ENCODE results near the gene INCENP. TPM values are rescaled to one million over a fixed set of nuclear protein-coding genes. Genes with fewer than 3 reads are reported as not detected.
"Not testable (repeated sequence)": the region's sequence is repeated elsewhere in the genome, so short reads cannot be mapped to it uniquely, and the experiment has no call there.

INCENP gene
- total RNA-seq: 100 to 1,000 TPM; 105 to 107 TPM

GRCh38 chr11:62123669-62124185, at the start of gene INCENP:
Gene INCENP (plus strand): TSS chr11:62124011. CDS start chr11:62128162, 4,151 bp downstream.
- Mint-ChIP-seq H3K36me3 (peaks cover 26% of the 10 kb centered on the region), H3K4me1 (peaks cover 23% of the 10 kb centered on the region), H3K27me3 (peaks cover 3% of the 10 kb centered on the region), H3K4me3 (peak within 1 kb of the TSS; percentile 89), H3K27ac (peak within 1 kb of the TSS; percentile 91), H3K9me3 (no peaks in the 10 kb centered on the region)
- peak; percentile 94 for DNase-seq

GRCh38 chr11:62075438-62075837, 48.4 kb upstream of the INCENP start:
- no peak for DNase-seq
- Mint-ChIP-seq H3K9me3 (no peaks in the 10 kb centered on the region), H3K36me3 (no peaks in the 10 kb centered on the region), H3K4me1 (no peaks in the 10 kb centered on the region), H3K4me3 (no peak overlapping the region), H3K27me3 (no peaks in the 10 kb centered on the region), H3K27ac (no peak overlapping the region)

- Mint-ChIP-seq H3K9me3 (no peaks in the 10 kb centered on the region), H3K4me3 (no peak overlapping the region), H3K27me3 (no peaks in the 10 kb centered on the region)
Observed at GRCh38 chr11:62077132-62077531, 46.7 kb upstream of the INCENP start.

DNA sequence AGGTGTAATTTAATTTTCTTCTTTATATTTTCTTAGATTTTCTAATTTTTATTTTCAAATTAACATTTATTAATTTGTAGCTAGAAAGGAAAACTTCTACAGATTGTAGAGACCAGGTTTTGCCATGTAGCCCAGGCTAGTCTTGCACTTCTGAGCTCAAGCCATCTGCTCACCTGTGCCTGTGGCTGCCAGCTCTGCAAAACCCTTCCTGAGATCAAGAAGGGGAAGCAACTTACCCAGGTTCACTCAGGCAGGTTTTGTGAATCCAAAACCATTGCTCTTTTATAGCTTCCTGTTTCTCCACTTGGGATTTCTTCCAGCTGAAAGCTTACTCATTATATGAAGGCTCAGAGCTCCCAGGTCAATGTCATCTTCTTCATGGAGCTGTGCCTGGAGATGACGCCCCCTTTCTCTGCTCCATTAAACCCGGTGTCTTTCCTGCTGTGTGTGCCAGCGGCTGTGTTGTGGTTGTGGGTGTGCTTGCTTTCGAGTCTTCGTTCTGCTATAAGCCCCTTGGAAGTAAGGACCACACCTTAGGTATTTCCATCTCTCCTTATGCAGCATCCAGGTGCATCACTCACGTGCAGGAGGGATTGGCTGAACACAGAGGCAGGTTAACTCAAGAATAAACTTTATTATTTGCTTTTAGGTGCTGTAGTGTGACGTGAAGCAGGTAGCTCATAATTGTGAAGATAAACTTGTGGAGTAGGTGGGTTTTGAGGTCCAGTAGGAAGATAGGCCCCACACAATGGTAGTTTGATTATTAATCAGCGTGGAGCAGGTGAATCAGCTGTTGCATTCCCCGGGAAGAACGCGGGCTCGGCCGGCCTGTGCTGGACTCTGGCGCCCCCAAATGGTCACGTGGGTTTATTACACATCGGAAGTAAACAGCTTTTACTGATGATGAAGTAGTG, 42.2 kb upstream of the INCENP start:
- H3K4me3 Mint-ChIP-seq: no peak overlapping the region
- DNase-seq: peak; percentile 75
- no peaks in the 10 kb centered on the region for H3K27me3 Mint-ChIP-seq
- H3K36me3 Mint-ChIP-seq: no peaks in the 10 kb centered on the region
- no peak overlapping the region for H3K27ac Mint-ChIP-seq
- H3K4me1 Mint-ChIP-seq: peaks cover 8% of the 10 kb centered on the region
- no peaks in the 10 kb centered on the region for H3K9me3 Mint-ChIP-seq

More at GRCh38 chr11:62077132-62077531, 46.7 kb upstream of the INCENP start:
- H3K36me3 Mint-ChIP-seq: no peaks in the 10 kb centered on the region
- DNase-seq: no peak
- H3K4me1 Mint-ChIP-seq: peaks cover 7% of the 10 kb centered on the region
- no peak overlapping the region for H3K27ac Mint-ChIP-seq

DNA sequence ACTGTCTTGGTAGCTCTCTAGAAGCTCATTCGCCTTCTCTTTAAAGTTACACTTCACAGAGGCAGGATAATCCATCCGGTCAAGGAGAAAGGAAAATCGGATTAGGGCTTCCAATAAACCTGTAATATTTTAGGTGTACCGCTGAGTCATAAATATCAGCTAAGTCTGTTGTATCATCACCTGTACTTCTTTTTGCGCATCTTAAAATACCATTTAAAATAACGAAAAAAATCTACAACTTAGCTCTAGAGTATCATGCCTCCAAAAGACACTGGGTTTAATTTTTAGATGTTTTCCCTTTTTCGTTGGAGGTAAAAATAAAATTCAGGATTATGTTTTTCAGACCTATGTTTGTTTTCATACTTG, 41.5 kb upstream of the INCENP start:
- H3K27me3 Mint-ChIP-seq: no peaks in the 10 kb centered on the region
- H3K4me1 Mint-ChIP-seq: peaks cover 8% of the 10 kb centered on the region
- DNase-seq: no peak
- no peak overlapping the region for H3K4me3 Mint-ChIP-seq
- H3K9me3 Mint-ChIP-seq: no peaks in the 10 kb centered on the region
- H3K27ac Mint-ChIP-seq: no peak overlapping the region
- H3K36me3 Mint-ChIP-seq: no peaks in the 10 kb centered on the region

DNA sequence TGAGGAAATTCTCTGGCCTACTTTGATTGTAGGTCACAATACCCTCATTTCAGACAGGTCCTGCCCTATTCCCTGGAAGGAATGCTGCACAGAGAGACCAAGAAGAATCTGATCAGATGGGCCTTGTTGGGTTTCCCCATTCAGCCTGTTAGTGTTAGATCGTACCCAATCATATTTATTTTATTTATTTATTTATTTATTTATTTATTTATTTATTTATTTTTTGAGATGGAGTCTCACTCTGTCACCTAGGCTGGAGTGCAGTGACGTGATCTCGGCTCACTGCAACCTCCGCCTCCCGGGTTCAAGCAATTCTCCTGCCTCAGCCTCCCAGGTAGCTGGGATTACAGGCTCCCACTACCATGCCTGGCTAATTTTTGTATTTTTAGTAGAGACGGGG, 39.0 kb upstream of the INCENP start:
- not testable (repeated sequence) for H3K27ac Mint-ChIP-seq, H3K4me1 Mint-ChIP-seq, H3K9me3 Mint-ChIP-seq, H3K27me3 Mint-ChIP-seq, DNase-seq, H3K4me3 Mint-ChIP-seq, H3K36me3 Mint-ChIP-seq

DNA sequence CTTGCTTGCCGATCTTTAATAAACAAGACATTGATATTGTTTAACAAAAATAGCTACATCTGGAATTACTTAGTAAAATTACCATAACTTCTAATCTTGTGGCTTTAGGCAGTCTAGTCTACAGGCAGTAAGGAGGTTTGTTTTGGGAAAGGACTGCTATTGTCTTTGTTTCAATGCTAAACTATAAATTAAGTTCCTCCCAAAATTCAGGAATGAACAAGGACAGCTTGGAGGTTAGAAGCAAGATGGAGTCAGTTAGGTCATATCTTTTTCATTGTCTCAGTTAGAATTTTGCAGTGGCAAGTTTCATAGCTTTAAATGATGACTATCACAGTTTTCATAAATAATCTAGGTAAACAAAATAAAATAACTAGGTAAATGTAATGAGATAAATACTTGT, 36.1 kb upstream of the INCENP start:
- H3K27ac Mint-ChIP-seq: no peak overlapping the region
- no peak for DNase-seq
- no peak overlapping the region for H3K4me3 Mint-ChIP-seq
- no peaks in the 10 kb centered on the region for H3K27me3 Mint-ChIP-seq
- H3K4me1 Mint-ChIP-seq: no peaks in the 10 kb centered on the region
- peaks cover 10% of the 10 kb centered on the region for H3K9me3 Mint-ChIP-seq
- H3K36me3 Mint-ChIP-seq: peaks cover 1% of the 10 kb centered on the region

- DNase-seq: no peak
- peaks cover 1% of the 10 kb centered on the region for H3K36me3 Mint-ChIP-seq
- H3K27me3 Mint-ChIP-seq: no peaks in the 10 kb centered on the region
- H3K4me1 Mint-ChIP-seq: no peaks in the 10 kb centered on the region
- no peak overlapping the region for H3K27ac Mint-ChIP-seq
- peaks cover 10% of the 10 kb centered on the region for H3K9me3 Mint-ChIP-seq
- H3K4me3 Mint-ChIP-seq: no peak overlapping the region
Observed at GRCh38 chr11:62088331-62088933, 35.4 kb upstream of the INCENP start.

DNA sequence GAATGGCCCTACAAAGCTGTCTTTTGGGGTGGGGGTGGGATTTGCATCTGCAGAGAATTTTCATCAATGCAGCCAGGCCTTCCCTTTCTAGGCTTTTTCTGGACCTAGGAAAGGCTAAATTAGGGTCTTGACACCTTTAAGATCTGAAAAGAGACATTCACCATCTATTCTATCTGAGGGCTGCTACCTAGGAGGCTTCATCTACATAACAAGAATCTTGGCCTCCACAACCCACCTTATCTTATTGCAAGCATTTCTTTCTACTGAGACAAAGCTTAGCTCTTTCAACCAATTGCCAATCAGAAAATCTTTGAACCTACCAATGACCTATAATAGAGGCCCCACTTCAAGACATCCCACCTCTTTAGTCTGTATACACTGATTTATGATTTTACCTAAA, 20.7 kb upstream of the INCENP start:
- H3K4me1 Mint-ChIP-seq: peaks cover 13% of the 10 kb centered on the region
- H3K27ac Mint-ChIP-seq: no peak overlapping the region
- no peaks in the 10 kb centered on the region for H3K27me3 Mint-ChIP-seq
- no peak overlapping the region for H3K4me3 Mint-ChIP-seq
- no peak for DNase-seq
- peaks cover 2% of the 10 kb centered on the region for H3K9me3 Mint-ChIP-seq
- H3K36me3 Mint-ChIP-seq: no peaks in the 10 kb centered on the region

DNA sequence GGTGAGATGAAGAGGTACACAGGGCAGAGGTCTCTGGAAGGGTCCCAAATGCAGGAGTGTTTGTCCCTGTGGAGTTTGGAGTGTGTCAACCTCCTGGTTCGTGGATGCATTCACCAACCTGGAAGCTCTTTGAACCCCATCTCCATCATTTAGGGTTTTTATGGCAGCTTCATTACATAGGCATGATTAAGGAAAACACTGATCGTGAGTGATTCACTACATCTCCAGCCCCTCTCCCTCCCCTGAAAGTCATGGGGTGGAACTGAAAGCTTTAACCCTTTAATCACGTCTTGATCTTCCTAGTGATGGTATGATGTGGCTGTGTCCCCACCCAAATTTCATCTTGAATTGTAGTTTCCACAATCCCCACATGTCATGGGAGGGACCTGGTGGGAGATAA, 19.8 kb upstream of the INCENP start:
- DNase-seq: no peak
- H3K27me3 Mint-ChIP-seq: no peaks in the 10 kb centered on the region
- peaks cover 14% of the 10 kb centered on the region for H3K4me1 Mint-ChIP-seq
- H3K9me3 Mint-ChIP-seq: peaks cover 2% of the 10 kb centered on the region
- H3K27ac Mint-ChIP-seq: no peak overlapping the region
- H3K36me3 Mint-ChIP-seq: no peaks in the 10 kb centered on the region
- H3K4me3 Mint-ChIP-seq: no peak overlapping the region

DNA sequence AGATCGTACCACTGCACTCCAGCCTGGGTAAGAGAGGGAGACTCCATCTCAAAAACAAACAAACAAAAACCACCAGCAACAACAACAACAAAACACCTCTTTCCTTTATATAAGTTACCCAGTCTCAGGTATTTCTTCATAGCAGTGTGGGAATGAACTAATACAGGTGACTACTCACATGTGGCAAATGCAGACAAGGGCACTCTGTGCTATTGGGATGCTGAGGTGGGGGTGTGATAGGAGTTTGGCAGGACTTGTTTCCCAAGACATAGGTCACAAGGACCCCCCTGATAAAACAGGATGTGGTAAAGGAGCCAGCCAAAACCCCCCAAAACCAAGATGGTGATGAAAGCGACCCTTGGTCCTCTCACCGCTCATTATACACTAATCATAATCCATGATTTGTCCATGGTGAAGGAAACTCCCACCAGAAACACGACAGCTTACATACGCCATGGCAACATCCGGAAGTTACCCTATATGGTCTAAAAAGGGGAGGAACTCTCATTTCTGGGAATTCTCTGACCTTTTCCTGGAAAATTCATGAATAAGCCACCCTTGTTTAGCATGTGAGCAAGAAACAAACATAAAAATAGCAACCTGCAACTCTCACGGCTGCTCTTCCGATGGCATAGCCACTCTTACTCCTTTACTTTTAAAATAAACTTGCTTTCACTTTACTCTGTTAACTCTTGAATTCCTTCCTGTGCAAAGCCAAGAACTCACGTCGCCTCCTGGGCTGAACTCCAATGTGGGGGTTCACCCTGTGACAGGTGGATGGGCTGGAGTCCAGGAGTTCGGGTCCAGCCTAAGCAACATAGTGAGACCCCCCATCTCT, 18.8 kb upstream of the INCENP start:
- Mint-ChIP-seq H3K27ac (peak overlapping the region; percentile 83), H3K4me1 (peaks cover 14% of the 10 kb centered on the region), H3K27me3 (no peaks in the 10 kb centered on the region), H3K4me3 (peak overlapping the region; percentile 60), H3K36me3 (no peaks in the 10 kb centered on the region), H3K9me3 (peaks cover 2% of the 10 kb centered on the region)
- DNase-seq: no peak

DNA sequence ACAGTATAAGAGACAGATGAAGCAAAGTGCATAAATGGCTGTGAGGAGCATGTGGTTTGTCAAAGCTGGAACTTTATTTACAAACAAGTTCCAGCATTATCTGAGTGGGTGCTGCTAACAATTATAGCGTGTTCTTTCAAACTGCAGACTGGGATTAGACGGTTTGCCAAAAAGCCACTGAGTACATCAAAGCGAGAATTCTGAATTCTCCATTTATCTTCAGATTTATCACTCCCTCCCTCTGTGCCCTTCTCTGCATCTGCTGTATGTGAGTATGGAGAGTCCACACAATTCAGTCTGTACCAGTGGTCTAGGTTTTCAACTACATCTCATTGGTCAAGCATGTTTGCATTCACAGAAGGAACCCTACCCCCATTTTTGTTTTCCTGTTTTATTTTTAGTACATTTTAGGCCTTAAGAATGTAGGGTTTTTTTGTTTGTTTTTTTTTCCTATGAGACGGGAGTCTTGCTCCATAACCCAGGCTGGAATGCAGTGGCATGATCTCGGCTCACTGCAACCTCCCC, 18.1 kb upstream of the INCENP start:
- Mint-ChIP-seq H3K9me3 (peaks cover 2% of the 10 kb centered on the region), H3K27me3 (no peaks in the 10 kb centered on the region), H3K4me1 (peaks cover 14% of the 10 kb centered on the region), H3K36me3 (no peaks in the 10 kb centered on the region), H3K4me3 (peak overlapping the region; percentile 60), H3K27ac (peak overlapping the region; percentile 83)
- no peak for DNase-seq

- Mint-ChIP-seq H3K27ac (no peak overlapping the region), H3K27me3 (no peaks in the 10 kb centered on the region), H3K4me3 (no peak overlapping the region), H3K9me3 (peaks cover 2% of the 10 kb centered on the region), H3K4me1 (peaks cover 14% of the 10 kb centered on the region), H3K36me3 (no peaks in the 10 kb centered on the region)
- no peak for DNase-seq
Observed at GRCh38 chr11:62108017-62108750, 15.6 kb upstream of the INCENP start.

DNA sequence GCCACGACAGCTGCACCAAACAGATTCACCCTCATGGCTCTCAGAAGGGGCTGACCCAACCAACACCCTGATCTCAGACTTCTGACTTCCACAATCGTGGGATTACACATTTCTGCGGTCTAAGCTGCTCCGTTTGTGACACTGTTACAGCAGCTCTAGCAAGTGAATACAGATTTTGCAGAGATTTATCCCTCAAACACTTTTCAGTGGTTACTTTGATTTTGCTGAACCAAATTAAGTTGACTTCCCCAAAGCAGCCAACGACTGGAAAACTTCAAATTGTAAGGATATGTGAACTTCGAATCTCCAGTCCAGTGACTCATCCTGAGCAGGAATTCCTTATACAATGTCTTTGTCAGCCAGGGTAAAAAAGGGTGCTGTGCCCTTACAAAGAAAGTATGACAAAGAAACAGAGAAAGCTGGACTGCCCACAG, 14.8 kb upstream of the INCENP start:
- no peak for DNase-seq
- H3K4me3 Mint-ChIP-seq: no peak overlapping the region

More for the DNA sequence above, 14.8 kb upstream of the INCENP start:
- Mint-ChIP-seq H3K36me3 (no peaks in the 10 kb centered on the region), H3K4me1 (peaks cover 14% of the 10 kb centered on the region), H3K27me3 (no peaks in the 10 kb centered on the region), H3K9me3 (peaks cover 2% of the 10 kb centered on the region), H3K27ac (no peak overlapping the region)

All from activated naive CD8-positive, alpha-beta T cell treated with anti-CD3 and anti-CD28 coated beads for 36 hours (primary cell).